H1 (cell line): ENCODE results near the gene SPEM1. TPM values are rescaled to one million over a fixed set of nuclear protein-coding genes. Genes with fewer than 3 reads are reported as not detected.

ENCODE experiments used
- CTCF ChIA-PET: fragments of 300-600 bp; sonication (Branson Sonifier 250); formaldehyde crosslinking; loops from one replicate; lab custom pipeline; 2021; ENCODE audit not compliant: partially characterized antibody; lab: Charles Lee
- POLR2A ChIA-PET: fragments of 300-600 bp; sonication (Branson Sonifier 250); formaldehyde crosslinking; loops from one replicate; lab custom pipeline; 2021; ENCODE audit warnings: inconsistent platforms; ENCODE audit not compliant: partially characterized antibody; lab: Charles Lee
- DNase-seq, 2 experiments: peaks; one replicate each; pipeline versions ENCODE4 v3.0.0 to v3.0.0-alpha.2; 2010 to 2022; ENCODE audit warnings: low spot score in 2 of 2, low read depth in 1 of 2, mixed read lengths in 1 of 2
- FAIRE-seq: peaks from 2 replicates; lab custom pipeline; 2011; peaks lifted over from hg19 to GRCh38; lab: Jason Lieb, UNC
- H2AFZ ChIP-seq: 2 replicates; pipeline ENCODE4 v1.8.1; 2012; ENCODE audit warnings: low read length, inconsistent platforms
- H2AK5ac ChIP-seq: 2 replicates; pipeline ENCODE4 v1.6.1; 2013; ENCODE audit warnings: low read depth, low read length
- H2BK120ac ChIP-seq: replicated peaks from 2 replicates; pipeline ENCODE3; 2013; ENCODE audit warnings: low read depth, low read length, inconsistent platforms
- H2BK12ac ChIP-seq: 2 replicates; pipeline ENCODE4 v1.6.1; 2013; ENCODE audit warnings: low read depth, low read length
- H2BK15ac ChIP-seq: 2 replicates; pipeline ENCODE4 v1.6.1; 2013; ENCODE audit warnings: low read length
- H2BK20ac ChIP-seq: 2 replicates; pipeline ENCODE4 v1.6.1; 2013; ENCODE audit warnings: low read length
- H2BK5ac ChIP-seq: 2 replicates; pipeline ENCODE4 v1.6.1; 2013; ENCODE audit warnings: low read depth, low read length
- H3K14ac ChIP-seq: 2 replicates; pipeline ENCODE4 v1.6.1; 2013; ENCODE audit warnings: inconsistent platforms; ENCODE audit not compliant: insufficient read length
- H3K18ac ChIP-seq: 2 replicates; pipeline ENCODE4 v1.6.1; 2013; ENCODE audit warnings: low read length; ENCODE audit errors: extremely low read depth
- H3K23ac ChIP-seq: 2 replicates; pipeline ENCODE4 v1.6.1; 2013; ENCODE audit warnings: inconsistent platforms; ENCODE audit not compliant: insufficient read length
- H3K23me2 ChIP-seq: 2 replicates; pipeline ENCODE4 v1.6.1; 2013; ENCODE audit warnings: low read depth, low read length
- H3K27ac ChIP-seq: 2 replicates; pipeline ENCODE4 v1.6.1; 2011; ENCODE audit warnings: low read depth, low read length, inconsistent platforms
- H3K27me3 ChIP-seq, 4 experiments: replicated peaks in 1 of 4; 1 replicate in 1 of 4; 2 replicates in 3 of 4; pipeline versions ENCODE4 v1.6.1 to v1.8.1; 2011 to 2013; ENCODE audit warnings: low read length in 3 of 4, mild to moderate bottlenecking in 3 of 4, inconsistent platforms in 2 of 4, mixed read lengths in 2 of 4, moderate library complexity in 1 of 4; ENCODE audit not compliant: control insufficient read depth in 3 of 4, insufficient read depth in 3 of 4; ENCODE audit errors: extremely low read depth in 1 of 4
- H3K36me3 ChIP-seq, 4 experiments: 2 replicates each; pipeline versions ENCODE4 v1.6.1 to v1.8.1; 2011 to 2013; ENCODE audit warnings: mild to moderate bottlenecking in 4 of 4, low read length in 3 of 4, moderate library complexity in 2 of 4, control low read depth in 1 of 4, inconsistent platforms in 1 of 4; ENCODE audit not compliant: insufficient read depth in 4 of 4, control insufficient read depth in 2 of 4
- H3K4ac ChIP-seq: replicated peaks from 2 replicates; pipeline ENCODE3; 2013; ENCODE audit warnings: low read length, low read depth, mixed read lengths, inconsistent platforms; ENCODE audit not compliant: insufficient read length
- H3K4me1 ChIP-seq, 4 experiments: replicated peaks in 1 of 4; 1 replicate in 1 of 4; 2 replicates in 3 of 4; pipeline versions ENCODE4 v1.6.1 to v1.8.1; 2011 to 2013; ENCODE audit warnings: low read length in 3 of 4, inconsistent platforms in 2 of 4, mixed read lengths in 1 of 4; ENCODE audit not compliant: insufficient read depth in 4 of 4, control insufficient read depth in 3 of 4
- H3K4me2 ChIP-seq, 2 experiments: 2 replicates each; pipeline versions ENCODE4 v1.6.1 to v1.8.1; 2011 to 2013; ENCODE audit warnings: low read depth in 2 of 2, low read length in 2 of 2, control low read depth in 1 of 2, inconsistent platforms in 1 of 2, mild to moderate bottlenecking in 1 of 2; ENCODE audit not compliant: insufficient read depth in 1 of 2
- H3K4me3 ChIP-seq, 4 experiments: fragments of 200-600, 300-600 bp in 1 of 4; sonication (generic), shearing (Covaris generic), sonication (Bioruptor Twin) in 1 of 4; 2 replicates each; pipeline versions ENCODE4 v1.5.1 to v1.8.1; 2011 to 2016; ENCODE audit warnings: low read length in 4 of 4, low read depth in 3 of 4, control low read depth in 2 of 4, inconsistent platforms in 2 of 4, mild to moderate bottlenecking in 2 of 4, mixed read lengths in 1 of 4, moderate library complexity in 1 of 4; ENCODE audit not compliant: insufficient read depth in 2 of 4; ENCODE audit errors: extremely low read depth in 1 of 4
- H3K56ac ChIP-seq: replicated peaks from 2 replicates; pipeline ENCODE3; 2013; ENCODE audit warnings: low read depth, mild to moderate bottlenecking, mixed read lengths, low read length, inconsistent platforms; ENCODE audit not compliant: insufficient read length
- H3K79me1 ChIP-seq: 2 replicates; pipeline ENCODE4 v1.6.1; 2013; ENCODE audit warnings: low read depth, low read length, control low read depth
- H3K79me2 ChIP-seq, 2 experiments: 2 replicates each; pipeline versions ENCODE4 v1.6.1 to v1.8.1; 2012 to 2013; ENCODE audit warnings: low read length in 2 of 2, mild to moderate bottlenecking in 2 of 2, inconsistent platforms in 1 of 2; ENCODE audit not compliant: insufficient read depth in 2 of 2, control insufficient read depth in 1 of 2
- H3K9ac ChIP-seq, 4 experiments: replicated peaks in 1 of 4; 1 replicate in 1 of 4; 2 replicates in 3 of 4; pipeline versions ENCODE4 v1.6.1 to v1.8.1; 2011 to 2013; ENCODE audit warnings: low read depth in 3 of 4, low read length in 3 of 4, control low read depth in 2 of 4, mild to moderate bottlenecking in 2 of 4, moderate library complexity in 2 of 4, inconsistent platforms in 1 of 4; ENCODE audit errors: extremely low read depth in 1 of 4
- H3K9me3 ChIP-seq, 2 experiments: 2 replicates each; pipeline versions ENCODE4 v1.6.1 to v1.8.1; 2012 to 2013; ENCODE audit warnings: mild to moderate bottlenecking in 2 of 2, moderate library complexity in 2 of 2, control low read depth in 1 of 2, inconsistent platforms in 1 of 2, low read depth in 1 of 2, low read length in 1 of 2, mixed read lengths in 1 of 2; ENCODE audit not compliant: insufficient read depth in 2 of 2
- H4K20me1 ChIP-seq, 2 experiments: replicated peaks in 1 of 2; 2 replicates each; pipeline versions ENCODE3 to v1.8.1; 2011 to 2013; ENCODE audit warnings: inconsistent platforms in 2 of 2, low read length in 2 of 2, mild to moderate bottlenecking in 1 of 2; ENCODE audit not compliant: insufficient read depth in 2 of 2, control insufficient read depth in 1 of 2
- H4K5ac ChIP-seq: 2 replicates; pipeline ENCODE4 v1.6.1; 2013; ENCODE audit warnings: low read length, low read depth, mixed read lengths, inconsistent platforms; ENCODE audit not compliant: insufficient read length
- H4K8ac ChIP-seq: 2 replicates; pipeline ENCODE4 v1.8.0; 2013; ENCODE audit warnings: mild to moderate bottlenecking, moderate library complexity, low read length, inconsistent platforms; ENCODE audit not compliant: insufficient read depth; ENCODE audit errors: extremely low read depth
- H4K91ac ChIP-seq: replicated peaks from 2 replicates; pipeline ENCODE3; 2013; ENCODE audit warnings: low read length, mixed read lengths, inconsistent platforms; ENCODE audit not compliant: insufficient read length
- CREB1 ChIP-seq: IDR thresholded peaks from 2 replicates; pipeline ENCODE4 v1.6.1; 2012; ENCODE audit warnings: inconsistent platforms
- FOSL1 ChIP-seq: IDR thresholded peaks from 2 replicates; pipeline ENCODE4 v1.6.1; 2011; ENCODE audit warnings: mild to moderate bottlenecking, low read depth, low read length, moderate library complexity; ENCODE audit not compliant: insufficient read depth
- WGBS, 2 experiments: shearing (Covaris generic) in 1 of 2; methylation state at CpG; one replicate each; pipeline versions ENCODE4 v1.1.6 to v1.1.7; 2013 to 2015; ENCODE audit warnings: low lambda C conversion rate in 2 of 2, mixed read lengths in 2 of 2, inconsistent platforms in 1 of 2, low coverage in 1 of 2, missing lambda C conversion rate in 1 of 2; ENCODE audit not compliant: insufficient replicate concordance in 2 of 2, insufficient coverage in 1 of 2, insufficient read length in 1 of 2; ENCODE audit errors: extremely low coverage in 1 of 2, missing lambda C conversion rate in 1 of 2; 5-methylcytosine and 5-hydroxymethylcytosine counted together
- polyA plus RNA-seq, 7 experiments: library from polyadenylated mRNA; depleted of rRNA in 3 of 7; stranded (reverse) in 5 of 7; unstranded in 2 of 7; fragments of >200 nt in 5 of 7; fragments of 200-250 nt in 2 of 7; gene quantifications; 1 replicate in 5 of 7; 2 replicates in 1 of 7; 4 replicates in 1 of 7; pipeline versions ENCODE4 v1.2.1 to v1.2.3, GENCODE V29; 2011 to 2013; ENCODE audit warnings: missing spikeins in 2 of 7, mixed read lengths in 2 of 7
- total RNA-seq: library from RNA; stranded (reverse); fragmentation: NEBNext Ultra II Directional; extraction: Animal tissue kit (Norgen Biotek cat#: 25700); gene quantifications from 2 replicates; pipeline ENCODE4 v1.2.1, GENCODE V29; 2021

Gene SPEM1
- total and polyA plus RNA-seq, 2 of the 8 experiments (the other 6 are each of a cell fraction or from before 2014, with no cell fraction given): not detected

DNA sequence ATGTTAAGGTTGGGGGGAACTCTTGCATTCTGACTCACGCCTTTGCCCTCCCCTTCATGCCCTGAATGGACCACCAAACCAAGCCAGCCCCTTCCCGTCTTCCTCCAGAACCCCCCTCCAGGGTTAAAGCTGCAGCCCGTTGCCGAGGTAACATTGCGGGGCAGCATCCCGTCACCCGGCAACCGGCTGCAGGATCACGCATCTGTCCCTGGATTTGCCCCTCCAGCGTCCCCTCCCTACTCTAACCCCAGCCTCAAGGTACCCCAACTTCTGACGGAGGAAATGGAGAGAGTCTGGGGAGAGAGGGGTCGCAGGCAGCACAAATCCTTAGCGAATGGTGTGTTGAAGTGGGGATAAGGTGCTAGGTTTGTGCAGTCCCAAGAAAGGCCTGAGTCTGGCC lies 13.0 kb upstream of the SPEM1 start:
- FAIRE-seq (no peak), DNase-seq (no peak)
- CTCF ChIA-PET: interaction anchor here (1.1 to 2.9 kb wide), 7 partner anchors 14 to 154 kb away, joined by 3 to 15 read pairs (median 3); partner anchors contain the start of gene SPEM1
- Histone ChIP-seq H3K23me2 (peaks cover 17% of the 10 kb centered on the region; the same call in 1 of the 2 replicates), H2BK120ac (no peak overlapping the region), H3K4me3 (no peak overlapping the region), H3K4ac (no peak overlapping the region), H3K4me2 (peak overlapping the region; percentile 1 to 90; a peak in 2 of 4 replicates), H3K27me3 (no peaks in the 10 kb centered on the region; a peak in 1 of 7 replicates), H3K14ac (no peak overlapping the region), H3K4me1 (peaks cover 0 to 19% (median 13%) of the 10 kb centered on the region in 4 experiments; a peak in 5 of 7 replicates), H4K91ac (no peak overlapping the region), H2BK5ac (no peak overlapping the region), H3K79me1 (peaks cover 4% of the 10 kb centered on the region; the same call in 1 of the 2 replicates), H3K56ac (no peak overlapping the region), H4K5ac (no peak overlapping the region), H3K27ac (no peak overlapping the region), H3K9ac (no peak overlapping the region), H3K9me3 (no peaks in the 10 kb centered on the region), H2BK20ac (no peak overlapping the region), H3K79me2 (peaks cover 0 to 8% of the 10 kb centered on the region in 2 experiments; a peak in 1 of 4 replicates), H3K18ac (no peak overlapping the region), H2BK12ac (no peak overlapping the region), H4K8ac (no peak overlapping the region), H2AFZ (no peak overlapping the region), H4K20me1 (peaks cover 0 to 23% of the 10 kb centered on the region in 2 experiments), H2BK15ac (no peak overlapping the region), H3K36me3 (peaks cover 2 to 19% (median 17%) of the 10 kb centered on the region in 4 experiments; a peak in 5 of 8 replicates), H2AK5ac (no peak overlapping the region), H3K23ac (no peak overlapping the region)
- 75% methylated on average over 13 of the region's 13 CpGs; no CpG with 5 or more reads in 1 of the 2 experiments for WGBS, 2 experiments
- POLR2A ChIA-PET: interaction anchor here (0.6 to 8.2 kb wide), 17 partner anchors 9 to 151 kb away, joined by 3 to 66 read pairs (median 4); partner anchors contain the start of genes ACAP1, FGF11, TMEM102 and TNFSF13
- TF ChIP-seq CREB1 (no peak), FOSL1 (no peak)
